ENCODE results near the gene IDUA.
A peak's percentile ranks its signal among the peaks of the same experiment; 100 is the strongest.

IDUA gene

GRCh38 chr4:956531-957230 is 30.2 kb upstream of the IDUA start:
- no peak for DNase-seq

GRCh38 chr4:957231-957580 is 29.6 kb upstream of the IDUA start:
- no peak for DNase-seq

- DNase-seq = no peak
Observed at GRCh38 chr4:957581-958313, 29.1 kb upstream of the IDUA start.

- DNase-seq = no peak
Observed at GRCh38 chr4:958314-958665, 28.6 kb upstream of the IDUA start.

- no peak for DNase-seq
Observed at GRCh38 chr4:958696-959337, 28.0 kb upstream of the IDUA start.

GRCh38 chr4:959338-960139 is 27.3 kb upstream of the IDUA start:
- DNase-seq = no peak

- no peak for DNase-seq
Observed at GRCh38 chr4:960140-960635, 26.7 kb upstream of the IDUA start.

- DNase-seq = no peak
Observed at GRCh38 chr4:960636-961350, 26.1 kb upstream of the IDUA start.

GRCh38 chr4:961351-962230 is 25.3 kb upstream of the IDUA start:
- peak in 1 of 3 experiments; percentile 58 for DNase-seq

GRCh38 chr4:962231-963208 is 24.3 kb upstream of the IDUA start:
- DNase-seq = peak; percentile 45 to 77 (median 65)

GRCh38 chr4:963276-964225 is 23.3 kb upstream of the IDUA start:
- DNase-seq = no peak

- no peak for DNase-seq
Observed at GRCh38 chr4:964346-965025, 22.4 kb upstream of the IDUA start.

GRCh38 chr4:965048-965765 is 21.6 kb upstream of the IDUA start:
- DNase-seq = no peak

GRCh38 chr4:965766-966134 is 21.1 kb upstream of the IDUA start:
- no peak for DNase-seq

- DNase-seq = no peak
Observed at GRCh38 chr4:966266-967112, 20.4 kb upstream of the IDUA start.
